HG02981 (cell line): Measurements from ENCODE around the gene GALNTL6.
"Not testable (repeated sequence)": the region's sequence is repeated elsewhere in the genome, so short reads cannot be mapped to it uniquely, and the experiment has no call there.

Source experiments
- ATAC-seq: cut with Tn5 transposase; IDR thresholded peaks from one replicate; pipeline ENCODE4 v1.9.1; 2021; ENCODE audit warnings: mild to moderate bottlenecking, moderate library complexity; ENCODE audit not compliant: unreplicated experiment

Gene GALNTL6

GRCh38 chr4:172998527-172999469, 1185.6 kb downstream of the GALNTL6 start:
- no peak for ATAC-seq

GRCh38 chr4:173001571-173001970, 1188.4 kb downstream of the GALNTL6 start:
- ATAC-seq, result no peak

- ATAC-seq, result no peak
Measured at GRCh38 chr4:173002830-173003561, 1189.8 kb downstream of the GALNTL6 start.

GRCh38 chr4:173005912-173006633, 1192.9 kb downstream of the GALNTL6 start:
- ATAC-seq, result no peak

- ATAC-seq, result no peak
Measured at GRCh38 chr4:173008436-173008835, 1195.2 kb downstream of the GALNTL6 start.

- ATAC-seq, result no peak
Measured at GRCh38 chr4:173009129-173009823, 1196.1 kb downstream of the GALNTL6 start.

- ATAC-seq, result no peak
Measured at GRCh38 chr4:173012608-173013007, 1199.4 kb downstream of the GALNTL6 start.

GRCh38 chr4:173013232-173013930, 1200.2 kb downstream of the GALNTL6 start:
- no peak for ATAC-seq

GRCh38 chr4:173014113-173014558, 1200.9 kb downstream of the GALNTL6 start:
- no peak for ATAC-seq

- no peak for ATAC-seq
Measured at GRCh38 chr4:173014836-173015235, 1201.6 kb downstream of the GALNTL6 start.

GRCh38 chr4:173017802-173018201, 1204.6 kb downstream of the GALNTL6 start:
- no peak for ATAC-seq

- no peak for ATAC-seq
Measured at GRCh38 chr4:173018446-173018845, 1205.2 kb downstream of the GALNTL6 start.

GRCh38 chr4:173019664-173020063, 1206.5 kb downstream of the GALNTL6 start:
- ATAC-seq, result no peak

GRCh38 chr4:173021746-173022573, 1208.8 kb downstream of the GALNTL6 start:
- ATAC-seq, result not testable (repeated sequence)

- ATAC-seq, result no peak
Measured at GRCh38 chr4:173024203-173024602, 1211.0 kb downstream of the GALNTL6 start.

- ATAC-seq, result peak; percentile 77
Measured at GRCh38 chr4:173025131-173025530, 1211.9 kb downstream of the GALNTL6 start.

- no peak for ATAC-seq
Measured at GRCh38 chr4:173037242-173037641, 1224.0 kb downstream of the GALNTL6 start.

- ATAC-seq, result no peak
Measured at GRCh38 chr4:173038192-173038896, 1225.1 kb downstream of the GALNTL6 start.
